NCI-H748 (cell line): ENCODE measurements around the gene RFC2.
"Not testable (repeated sequence)": the region's sequence is repeated elsewhere in the genome, so short reads cannot be mapped to it uniquely, and the experiment has no call there.

Experiments used
- DNase-seq: peaks from one replicate; lab custom pipeline; 2025; ENCODE audit not compliant: unreplicated experiment; lab: John Stamatoyannopoulos, UW

The RFC2 gene

GRCh38 chr7:74220229-74220628 lies 34.0 kb downstream of the RFC2 start:
- no peak for DNase-seq

- DNase-seq: no peak
Observed at GRCh38 chr7:74219416-74219815, 34.8 kb downstream of the RFC2 start.

GRCh38 chr7:74218343-74218698 lies 35.9 kb downstream of the RFC2 start:
- DNase-seq: no peak

GRCh38 chr7:74217455-74218342 lies 36.5 kb downstream of the RFC2 start:
- no peak for DNase-seq

GRCh38 chr7:74216361-74216761 lies 37.8 kb downstream of the RFC2 start:
- no peak for DNase-seq

GRCh38 chr7:74215921-74216320 lies 38.3 kb downstream of the RFC2 start:
- no peak for DNase-seq

GRCh38 chr7:74214816-74215630 lies 39.2 kb downstream of the RFC2 start:
- no peak for DNase-seq

GRCh38 chr7:74212661-74213060 lies 41.5 kb downstream of the RFC2 start:
- no peak for DNase-seq

- not testable (repeated sequence) for DNase-seq
Observed at GRCh38 chr7:74208241-74208640, 46.0 kb downstream of the RFC2 start.

GRCh38 chr7:74207586-74207985 lies 46.6 kb downstream of the RFC2 start:
- DNase-seq: no peak

GRCh38 chr7:74206589-74207120 lies 47.5 kb downstream of the RFC2 start:
- DNase-seq: peak; percentile 55

- DNase-seq: not testable (repeated sequence)
Observed at GRCh38 chr7:74206052-74206451, 48.1 kb downstream of the RFC2 start.

- no peak for DNase-seq
Observed at GRCh38 chr7:74203956-74204618, 50.1 kb downstream of the RFC2 start.

- DNase-seq: no peak
Observed at GRCh38 chr7:74202841-74203556, 51.2 kb downstream of the RFC2 start.

GRCh38 chr7:74199551-74200355 lies 54.4 kb downstream of the RFC2 start:
- no peak for DNase-seq

- no peak for DNase-seq
Observed at GRCh38 chr7:74197449-74198124, 56.6 kb downstream of the RFC2 start.

GRCh38 chr7:74195968-74196654 lies 58.1 kb downstream of the RFC2 start:
- not testable (repeated sequence) for DNase-seq

GRCh38 chr7:74195139-74195860 lies 58.9 kb downstream of the RFC2 start:
- DNase-seq: not testable (repeated sequence)
